K562 (cell line): ENCODE results near the gene CYP11A1. TPM values are rescaled to one million over a fixed set of nuclear protein-coding genes. Genes with fewer than 3 reads are reported as not detected.

ENCODE experiments used
- CBX2 ChIP-seq: fragments of 200-600 bp; sonication (generic); IDR thresholded peaks from one replicate; pipeline ENCODE4 v1.6.1; 2012; ENCODE audit warnings: mild to moderate bottlenecking, low read length, inconsistent platforms; ENCODE audit not compliant: insufficient read depth, poor library complexity, severe bottlenecking
- GABPB2 ChIP-seq: fragments of 250-450 bp; sonication (Bioruptor Pico); conservative IDR thresholded peaks from 2 replicates; pipeline ENCODE4 v1.5.1; 2021; ENCODE audit warnings: mild to moderate bottlenecking
- HDAC8 ChIP-seq: fragments of 450-650 bp; IDR thresholded peaks from 2 replicates; pipeline ENCODE4 v1.6.1; 2016; ENCODE audit warnings: mild to moderate bottlenecking, missing genetic modification characterization, moderate library complexity, missing compliant biosample characterization
- MAFK ChIP-seq: IDR thresholded peaks from 2 replicates; pipeline ENCODE4 v1.6.1; 2011; ENCODE audit warnings: low read length, improper control_type of control experiment
- MAZ ChIP-seq, 2 experiments: fragments of 450-650 bp in 1 of 2; sonication (generic) in 1 of 2; formaldehyde crosslinking; IDR thresholded peaks in 1 of 2; conservative IDR thresholded peaks in 1 of 2; 2 replicates each; pipeline versions ENCODE4 v1.4.0 to v1.5.0; 2020; ENCODE audit warnings: mild to moderate bottlenecking in 1 of 2, missing genetic modification reagents in 1 of 2
- NFRKB ChIP-seq: fragments of 450-650 bp; IDR thresholded peaks from 2 replicates; pipeline ENCODE4 v1.6.1; 2016; ENCODE audit warnings: low read depth
- NFYB ChIP-seq: IDR thresholded peaks from 2 replicates; pipeline ENCODE4 v1.6.1; 2011; ENCODE audit warnings: mild to moderate bottlenecking, moderate library complexity; ENCODE audit not compliant: insufficient read length; ENCODE audit errors: extremely low read depth
- SIRT6 ChIP-seq: IDR thresholded peaks from one replicate; pipeline ENCODE4 v1.6.1; 2012; ENCODE audit warnings: low read depth, mild to moderate bottlenecking, control low read depth, inconsistent platforms, low read length, moderate library complexity
- SMAD3 ChIP-seq: fragments of 450-650 bp; formaldehyde crosslinking; conservative IDR thresholded peaks from 2 replicates; pipeline ENCODE4 v1.4.0; 2020; ENCODE audit warnings: mild to moderate bottlenecking
- SNRNP70 ChIP-seq: fragments of 200-400 bp; formaldehyde crosslinking; optimal IDR thresholded peaks from 2 replicates; pipeline ENCODE3; 2017; ENCODE audit warnings: low read depth, low read length
- ZNF146 ChIP-seq: IDR thresholded peaks from one replicate; pipeline ENCODE4 v1.6.1; 2018; ENCODE audit warnings: missing compliant biosample characterization; ENCODE audit not compliant: unreplicated experiment
- ZNF668 ChIP-seq: fragments of 250-450 bp; sonication (Bioruptor Pico); IDR thresholded peaks from 2 replicates; pipeline ENCODE4 v1.8.0; 2022; ENCODE audit warnings: mild to moderate bottlenecking, inconsistent platforms
- polyA plus RNA-seq, 8 experiments: library from polyadenylated mRNA; depleted of rRNA in 4 of 8; stranded (reverse) in 5 of 8; unstranded in 3 of 8; fragments of >200 nt; fragmentation: Nextera tagmentation in 2 of 8; fragmentation: Illumina TruSeq in 1 of 8; extraction: Ambion mirVana in 2 of 8; extraction: Trizol in 1 of 8; gene quantifications; 2 replicates each; pipeline versions ENCODE4 v1.2.1 to v1.2.3, GENCODE V29; 2011 to 2014; ENCODE audit warnings: inconsistent platforms in 1 of 8, missing spikeins in 1 of 8
- total RNA-seq, 7 experiments: library from RNA; depleted of rRNA in 6 of 7; stranded (reverse); fragments of >200 nt in 6 of 7; fragmentation: Illumina TruSeq in 2 of 7; extraction: Trizol in 2 of 7; gene quantifications; 2 replicates each; pipeline versions ENCODE4 v1.2.1 to v1.2.3, GENCODE V29; 2011 to 2021; ENCODE audit warnings: low replicate concordance in 1 of 7
- TF ChIP-seq, protein P1 (sequence below), 2 experiments: fragments of 450-650 bp; formaldehyde crosslinking in 1 of 2; IDR thresholded peaks; 2 replicates each; pipeline versions ENCODE4 v1.4.0 to v1.6.1; 2014 to 2020; ENCODE audit warnings: mild to moderate bottlenecking in 2 of 2, borderline replicate concordance in 1 of 2, low read depth in 1 of 2
- TF ChIP-seq, protein P2 (sequence below): sonication (generic); formaldehyde crosslinking; IDR thresholded peaks from 2 replicates; pipeline ENCODE4 v1.5.0; 2020; ENCODE audit warnings: missing genetic modification reagents

The CYP11A1 gene
- total and polyA plus RNA-seq, 9 of the 15 experiments (the other 6 are each of a cell fraction or from before 2014, with no cell fraction given), result 0.06 to 0.24 (median 0.10) TPM; not detected in 4

GRCh38 chr15:74382004-74382816, 14.8 kb upstream of the CYP11A1 start (continued):
- TF ChIP-seq, protein P1, sequence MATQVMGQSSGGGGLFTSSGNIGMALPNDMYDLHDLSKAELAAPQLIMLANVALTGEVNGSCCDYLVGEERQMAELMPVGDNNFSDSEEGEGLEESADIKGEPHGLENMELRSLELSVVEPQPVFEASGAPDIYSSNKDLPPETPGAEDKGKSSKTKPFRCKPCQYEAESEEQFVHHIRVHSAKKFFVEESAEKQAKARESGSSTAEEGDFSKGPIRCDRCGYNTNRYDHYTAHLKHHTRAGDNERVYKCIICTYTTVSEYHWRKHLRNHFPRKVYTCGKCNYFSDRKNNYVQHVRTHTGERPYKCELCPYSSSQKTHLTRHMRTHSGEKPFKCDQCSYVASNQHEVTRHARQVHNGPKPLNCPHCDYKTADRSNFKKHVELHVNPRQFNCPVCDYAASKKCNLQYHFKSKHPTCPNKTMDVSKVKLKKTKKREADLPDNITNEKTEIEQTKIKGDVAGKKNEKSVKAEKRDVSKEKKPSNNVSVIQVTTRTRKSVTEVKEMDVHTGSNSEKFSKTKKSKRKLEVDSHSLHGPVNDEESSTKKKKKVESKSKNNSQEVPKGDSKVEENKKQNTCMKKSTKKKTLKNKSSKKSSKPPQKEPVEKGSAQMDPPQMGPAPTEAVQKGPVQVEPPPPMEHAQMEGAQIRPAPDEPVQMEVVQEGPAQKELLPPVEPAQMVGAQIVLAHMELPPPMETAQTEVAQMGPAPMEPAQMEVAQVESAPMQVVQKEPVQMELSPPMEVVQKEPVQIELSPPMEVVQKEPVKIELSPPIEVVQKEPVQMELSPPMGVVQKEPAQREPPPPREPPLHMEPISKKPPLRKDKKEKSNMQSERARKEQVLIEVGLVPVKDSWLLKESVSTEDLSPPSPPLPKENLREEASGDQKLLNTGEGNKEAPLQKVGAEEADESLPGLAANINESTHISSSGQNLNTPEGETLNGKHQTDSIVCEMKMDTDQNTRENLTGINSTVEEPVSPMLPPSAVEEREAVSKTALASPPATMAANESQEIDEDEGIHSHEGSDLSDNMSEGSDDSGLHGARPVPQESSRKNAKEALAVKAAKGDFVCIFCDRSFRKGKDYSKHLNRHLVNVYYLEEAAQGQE (IDR thresholded peaks at IDR 0.05; ENCODE audit: borderline replicate concordance), result peak; percentile 96
- TF ChIP-seq, protein P1 (CRISPR knock-in tag; IDR thresholded peaks at IDR 0.05; ENCODE audit: low read depth), result no peak
- TF ChIP-seq GABPB2 (no peak), MAFK (no peak), HDAC8 (tag) (no peak), ZNF146 (CRISPR knock-in tag) (no peak), NFYB (peak; percentile 68), CBX2 (no peak), SNRNP70 (no peak), NFRKB (no peak), SIRT6 (no peak), ZNF668 (no peak), MAZ (CRISPR knock-in tag; conservative IDR thresholded peaks at IDR 0.05 in 1 of 2, IDR thresholded peaks at IDR 0.05 in 1 of 2) (peak; percentile 60 to 79), SMAD3 (CRISPR knock-in tag) (no peak)
- TF ChIP-seq, protein P2, sequence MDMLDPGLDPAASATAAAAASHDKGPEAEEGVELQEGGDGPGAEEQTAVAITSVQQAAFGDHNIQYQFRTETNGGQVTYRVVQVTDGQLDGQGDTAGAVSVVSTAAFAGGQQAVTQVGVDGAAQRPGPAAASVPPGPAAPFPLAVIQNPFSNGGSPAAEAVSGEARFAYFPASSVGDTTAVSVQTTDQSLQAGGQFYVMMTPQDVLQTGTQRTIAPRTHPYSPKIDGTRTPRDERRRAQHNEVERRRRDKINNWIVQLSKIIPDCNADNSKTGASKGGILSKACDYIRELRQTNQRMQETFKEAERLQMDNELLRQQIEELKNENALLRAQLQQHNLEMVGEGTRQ (CRISPR knock-in tag), result no peak
